GM23338 (cell line): ENCODE measurements around the gene CYP4F8. TPM values are rescaled to one million over a fixed set of nuclear protein-coding genes. Genes with fewer than 3 reads are reported as not detected.

ENCODE experiments used
- ATAC-seq: fragments of 200-7000 bp; cut with Tn5 transposase; 3 replicates; pipeline ENCODE4 v1.9.1; 2020
- DNase-seq: peaks from one replicate; pipeline ENCODE4 v3.0.0-alpha.2; 2015; ENCODE audit warnings: low spot score
- H2AFZ ChIP-seq: fragments of 200-600 bp; sonication (generic); 2 replicates; pipeline ENCODE4 v1.8.0; 2016; ENCODE audit warnings: antibody characterized with exemption, mild to moderate bottlenecking, moderate library complexity
- H3F3A ChIP-seq: fragments of 200-600 bp; sonication (generic); replicated peaks from 2 replicates; pipeline ENCODE4 v1.8.0; 2017; ENCODE audit warnings: antibody characterized with exemption, mixed run types, low read depth
- H3K27ac ChIP-seq: fragments of 200-600 bp; sonication (generic); 2 replicates; pipeline ENCODE4 v1.6.1; 2016; ENCODE audit warnings: low read depth
- H3K27me3 ChIP-seq: fragments of 200-600 bp; sonication (generic); 2 replicates; pipeline ENCODE4 v1.8.0; 2016; ENCODE audit warnings: mild to moderate bottlenecking, mixed run types, moderate library complexity; ENCODE audit not compliant: insufficient read depth
- H3K36me3 ChIP-seq: fragments of 200-600 bp; sonication (generic); 2 replicates; pipeline ENCODE4 v1.8.0; 2016; ENCODE audit warnings: mild to moderate bottlenecking; ENCODE audit not compliant: insufficient read depth
- H3K4me1 ChIP-seq: fragments of 200-600 bp; sonication (generic); 2 replicates; pipeline ENCODE4 v1.8.0; 2016; ENCODE audit warnings: mild to moderate bottlenecking, moderate library complexity; ENCODE audit not compliant: insufficient read depth
- H3K4me2 ChIP-seq: fragments of 200-600 bp; sonication (generic); 2 replicates; pipeline ENCODE4 v1.7.1; 2017; ENCODE audit warnings: mixed run types
- H3K4me3 ChIP-seq: fragments of 200-600 bp; sonication (generic); 2 replicates; pipeline ENCODE4 v1.6.1; 2016; ENCODE audit warnings: mixed run types
- H3K79me2 ChIP-seq: fragments of 200-600 bp; sonication (generic); replicated peaks from 2 replicates; pipeline ENCODE4 v1.8.0; 2017; ENCODE audit warnings: mild to moderate bottlenecking; ENCODE audit not compliant: insufficient read depth
- H3K9me2 ChIP-seq: fragments of 200-600 bp; sonication (generic); 2 replicates; pipeline ENCODE4 v1.8.0; 2017; ENCODE audit not compliant: insufficient read depth
- H4K20me1 ChIP-seq: fragments of 200-600 bp; sonication (generic); replicated peaks from 2 replicates; pipeline ENCODE4 v1.8.0; 2017; ENCODE audit warnings: mild to moderate bottlenecking; ENCODE audit not compliant: insufficient read depth
- H3K27ac Mint-ChIP-seq: 2 replicates; pipeline ENCODE4 v1.8.0; 2020; ENCODE audit warnings: inconsistent platforms, mild to moderate bottlenecking, moderate library complexity, mixed read lengths
- H3K27me3 Mint-ChIP-seq: 3 replicates; pipeline ENCODE4 v1.8.0; 2022; ENCODE audit warnings: low read depth, mild to moderate bottlenecking, moderate library complexity, mixed read lengths, inconsistent platforms; ENCODE audit not compliant: insufficient read depth, poor library complexity
- H3K36me3 Mint-ChIP-seq: 3 replicates; pipeline ENCODE4 v1.8.0; 2021; ENCODE audit warnings: low read depth, mild to moderate bottlenecking, inconsistent platforms, moderate library complexity, mixed read lengths
- H3K4me1 Mint-ChIP-seq: 3 replicates; pipeline ENCODE4 v1.8.0; 2020; ENCODE audit warnings: mild to moderate bottlenecking, inconsistent platforms, mixed read lengths
- H3K4me3 Mint-ChIP-seq: 3 replicates; pipeline ENCODE4 v1.8.0; 2021; ENCODE audit warnings: moderate library complexity, mild to moderate bottlenecking, inconsistent platforms, mixed read lengths
- H3K9me3 Mint-ChIP-seq: 3 replicates; pipeline ENCODE4 v1.8.0; 2020; ENCODE audit warnings: moderate library complexity, mild to moderate bottlenecking, inconsistent platforms, mixed read lengths
- CREB1 ChIP-seq: fragments of 250-450 bp; sonication (Bioruptor Pico); IDR thresholded peaks from 2 replicates; pipeline ENCODE4 v1.5.0; 2020; ENCODE audit warnings: low read depth, mild to moderate bottlenecking, moderate library complexity
- EZH2 ChIP-seq: fragments of 200-600 bp; sonication (generic); IDR thresholded peaks from one replicate; pipeline ENCODE4 v1.8.0; 2017; ENCODE audit warnings: antibody characterized with exemption, mild to moderate bottlenecking, low read depth; ENCODE audit not compliant: unreplicated experiment
- EZH2phosphoT487 ChIP-seq: fragments of 200-600 bp; sonication (generic); IDR thresholded peaks from one replicate; pipeline ENCODE4 v1.8.1; 2018; ENCODE audit warnings: antibody characterized with exemption; ENCODE audit not compliant: unreplicated experiment
- POLR2AphosphoS5 ChIP-seq: IDR thresholded peaks from 2 replicates; pipeline ENCODE4 v1.6.1; 2016; ENCODE audit warnings: antibody characterized with exemption, low read depth
- STAT1 ChIP-seq: IDR thresholded peaks from one replicate; pipeline ENCODE4 v1.6.1; 2016; ENCODE audit warnings: antibody characterized with exemption; ENCODE audit not compliant: unreplicated experiment
- ZNF114 ChIP-seq: fragments of 250-450 bp; sonication (Bioruptor Pico); IDR thresholded peaks from 2 replicates; pipeline ENCODE4 v1.5.0; 2020; ENCODE audit warnings: mild to moderate bottlenecking, moderate library complexity
- polyA plus RNA-seq: library from polyadenylated mRNA; unstranded; fragments of >200 nt; fragmentation: Nextera tagmentation; extraction: Ambion mirVana; gene quantifications from 2 replicates; pipeline ENCODE4 v1.2.1, GENCODE V29; 2016
- total RNA-seq: library from RNA; depleted of rRNA; stranded (reverse); fragments of >200 nt; shearing (Covaris generic); gene quantifications from 2 replicates; pipeline ENCODE4 v1.2.3, GENCODE V29; 2014
- TF ChIP-seq, protein P1 (sequence below): IDR thresholded peaks from one replicate; pipeline ENCODE4 v1.6.1; 2018; ENCODE audit warnings: antibody characterized with exemption; ENCODE audit not compliant: unreplicated experiment
- TF ChIP-seq, protein P2 (sequence below): IDR thresholded peaks from 2 replicates; pipeline ENCODE4 v1.6.1; 2016; ENCODE audit warnings: antibody characterized with exemption

Gene CYP4F8
- total and polyA plus RNA-seq, 2 experiments from 2014 or later: not detected

DNA sequence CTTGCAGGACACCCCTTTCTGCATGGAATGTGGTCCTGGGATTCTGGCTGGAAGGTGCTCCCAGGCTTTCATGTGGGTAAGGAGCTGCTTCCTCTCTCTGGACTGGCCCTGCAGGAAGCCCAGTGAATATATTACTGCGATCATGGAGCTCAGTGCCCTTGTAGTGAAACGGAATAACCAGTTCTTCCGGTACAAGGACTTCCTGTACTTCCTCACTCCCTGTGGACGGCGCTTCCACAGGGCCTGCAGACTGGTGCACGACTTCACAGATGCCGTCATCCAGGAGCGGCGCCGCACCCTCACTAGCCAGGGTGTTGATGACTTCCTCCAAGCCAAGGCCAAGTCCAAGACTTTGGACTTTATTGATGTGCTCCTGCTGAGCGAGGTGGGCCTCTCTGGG lies 8.0 kb downstream of the CYP4F8 start:
- H3K27me3 Mint-ChIP-seq: peaks cover 11% of the 10 kb centered on the region
- Histone ChIP-seq H3K79me2 (no peaks in the 10 kb centered on the region), H3K4me3 (no peak overlapping the region), H3K27ac (no peak overlapping the region), H3K9me2 (no peaks in the 10 kb centered on the region), H4K20me1 (no peaks in the 10 kb centered on the region), H3F3A (no peaks in the 10 kb centered on the region), H3K4me2 (no peak overlapping the region), H3K27me3 (no peaks in the 10 kb centered on the region), H3K36me3 (no peaks in the 10 kb centered on the region), H3K4me1 (no peaks in the 10 kb centered on the region), H2AFZ (no peak overlapping the region)
- no peak for ATAC-seq
- DNase-seq: no peak
- H3K4me1 Mint-ChIP-seq: no peaks in the 10 kb centered on the region
- no peak overlapping the region for H3K27ac Mint-ChIP-seq
- TF ChIP-seq POLR2AphosphoS5 (no peak), STAT1 (no peak)
- peaks cover 31% of the 10 kb centered on the region for H3K36me3 Mint-ChIP-seq
- H3K4me3 Mint-ChIP-seq: no peak overlapping the region
- peaks cover 86% of the 10 kb centered on the region for H3K9me3 Mint-ChIP-seq

DNA sequence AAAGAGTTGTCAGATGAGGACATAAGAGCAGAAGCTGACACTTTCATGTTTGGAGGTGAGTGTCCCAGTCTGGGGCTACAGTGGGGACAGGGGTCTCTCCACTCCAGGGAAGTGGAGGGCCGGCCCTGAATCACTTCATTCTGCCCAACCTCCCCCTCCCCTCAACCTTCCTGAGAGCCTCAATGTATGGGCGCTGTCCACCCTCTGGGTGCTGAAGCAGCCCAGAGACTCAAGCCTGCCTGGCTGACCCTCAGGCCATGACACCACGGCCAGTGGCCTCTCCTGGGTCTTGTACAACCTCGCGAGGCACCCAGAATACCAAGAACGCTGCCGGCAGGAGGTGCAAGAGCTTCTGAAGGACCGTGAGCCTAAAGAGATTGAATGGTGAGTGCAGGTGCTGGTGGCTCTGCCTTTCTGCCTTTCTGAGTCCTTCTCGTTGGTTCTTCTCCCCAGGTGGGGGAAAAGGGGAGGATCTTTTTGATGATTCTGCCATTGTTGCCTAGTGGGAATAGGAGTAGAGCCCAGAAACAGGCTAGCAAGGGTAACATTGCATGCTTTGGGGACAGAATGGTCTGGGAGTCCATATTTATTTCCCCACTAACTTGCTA lies 8.8 kb downstream of the CYP4F8 start:
- no peaks in the 10 kb centered on the region for H3F3A ChIP-seq
- H3K9me3 Mint-ChIP-seq: peaks cover 86% of the 10 kb centered on the region
- no peaks in the 10 kb centered on the region for H3K27me3 ChIP-seq
- no peak for TF ChIP-seq EZH2phosphoT487
- TF ChIP-seq ZNF114: no peak
- TF ChIP-seq POLR2AphosphoS5: no peak
- TF ChIP-seq, protein P1, sequence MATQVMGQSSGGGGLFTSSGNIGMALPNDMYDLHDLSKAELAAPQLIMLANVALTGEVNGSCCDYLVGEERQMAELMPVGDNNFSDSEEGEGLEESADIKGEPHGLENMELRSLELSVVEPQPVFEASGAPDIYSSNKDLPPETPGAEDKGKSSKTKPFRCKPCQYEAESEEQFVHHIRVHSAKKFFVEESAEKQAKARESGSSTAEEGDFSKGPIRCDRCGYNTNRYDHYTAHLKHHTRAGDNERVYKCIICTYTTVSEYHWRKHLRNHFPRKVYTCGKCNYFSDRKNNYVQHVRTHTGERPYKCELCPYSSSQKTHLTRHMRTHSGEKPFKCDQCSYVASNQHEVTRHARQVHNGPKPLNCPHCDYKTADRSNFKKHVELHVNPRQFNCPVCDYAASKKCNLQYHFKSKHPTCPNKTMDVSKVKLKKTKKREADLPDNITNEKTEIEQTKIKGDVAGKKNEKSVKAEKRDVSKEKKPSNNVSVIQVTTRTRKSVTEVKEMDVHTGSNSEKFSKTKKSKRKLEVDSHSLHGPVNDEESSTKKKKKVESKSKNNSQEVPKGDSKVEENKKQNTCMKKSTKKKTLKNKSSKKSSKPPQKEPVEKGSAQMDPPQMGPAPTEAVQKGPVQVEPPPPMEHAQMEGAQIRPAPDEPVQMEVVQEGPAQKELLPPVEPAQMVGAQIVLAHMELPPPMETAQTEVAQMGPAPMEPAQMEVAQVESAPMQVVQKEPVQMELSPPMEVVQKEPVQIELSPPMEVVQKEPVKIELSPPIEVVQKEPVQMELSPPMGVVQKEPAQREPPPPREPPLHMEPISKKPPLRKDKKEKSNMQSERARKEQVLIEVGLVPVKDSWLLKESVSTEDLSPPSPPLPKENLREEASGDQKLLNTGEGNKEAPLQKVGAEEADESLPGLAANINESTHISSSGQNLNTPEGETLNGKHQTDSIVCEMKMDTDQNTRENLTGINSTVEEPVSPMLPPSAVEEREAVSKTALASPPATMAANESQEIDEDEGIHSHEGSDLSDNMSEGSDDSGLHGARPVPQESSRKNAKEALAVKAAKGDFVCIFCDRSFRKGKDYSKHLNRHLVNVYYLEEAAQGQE: peak; percentile 62
- no peak overlapping the region for H3K27ac Mint-ChIP-seq
- no peaks in the 10 kb centered on the region for H3K36me3 ChIP-seq
- no peaks in the 10 kb centered on the region for H4K20me1 ChIP-seq
- no peaks in the 10 kb centered on the region for H3K9me2 ChIP-seq
- DNase-seq (peak; percentile 5), ATAC-seq (no peak)
- H3K4me2 ChIP-seq: no peak overlapping the region
- no peaks in the 10 kb centered on the region for H3K4me1 ChIP-seq
- H3K36me3 Mint-ChIP-seq: peaks cover 31% of the 10 kb centered on the region
- no peaks in the 10 kb centered on the region for H3K4me1 Mint-ChIP-seq
- no peak overlapping the region for H2AFZ ChIP-seq
- no peaks in the 10 kb centered on the region for H3K79me2 ChIP-seq
- no peak overlapping the region for H3K4me3 Mint-ChIP-seq
- no peak overlapping the region for H3K27ac ChIP-seq
- H3K27me3 Mint-ChIP-seq: peaks cover 13% of the 10 kb centered on the region
- H3K4me3 ChIP-seq: no peak overlapping the region

DNA sequence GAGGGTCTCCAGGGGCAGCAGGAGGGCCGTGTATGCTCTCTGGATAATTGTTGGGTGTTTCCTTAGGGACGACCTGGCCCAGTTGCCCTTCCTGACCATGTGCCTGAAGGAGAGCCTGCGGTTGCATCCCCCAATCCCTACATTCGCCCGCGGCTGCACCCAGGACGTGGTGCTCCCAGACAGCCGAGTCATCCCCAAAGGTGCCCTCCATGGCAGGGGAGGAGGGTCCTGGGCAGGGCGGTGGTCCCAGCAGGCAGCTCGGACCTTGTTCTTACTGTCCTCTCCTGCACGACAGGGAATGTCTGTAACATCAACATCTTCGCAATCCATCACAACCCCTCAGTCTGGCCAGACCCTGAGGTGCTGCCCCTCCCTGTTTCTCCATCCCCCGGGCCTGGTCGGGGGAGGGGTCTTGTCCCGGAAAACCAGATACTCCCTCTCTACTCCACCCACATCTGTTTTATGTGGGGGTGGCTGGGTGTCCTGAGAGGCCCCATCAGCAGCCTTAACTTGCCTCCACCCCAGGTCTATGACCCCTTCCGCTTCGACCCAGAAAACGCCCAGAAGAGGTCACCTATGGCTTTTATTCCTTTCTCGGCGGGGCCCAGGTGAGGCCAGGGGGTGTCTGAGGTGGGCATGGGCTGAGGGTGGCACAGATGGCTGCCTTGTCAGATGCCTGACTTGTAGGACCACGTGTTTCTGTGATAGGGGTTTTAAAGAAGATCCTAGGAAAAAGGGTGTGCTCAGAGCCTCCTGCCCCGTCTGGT lies 13.4 kb downstream of the CYP4F8 start:
- Histone ChIP-seq H4K20me1 (no peaks in the 10 kb centered on the region), H3F3A (no peaks in the 10 kb centered on the region), H3K27ac (no peak overlapping the region), H3K79me2 (no peaks in the 10 kb centered on the region), H3K4me3 (no peak overlapping the region), H3K9me2 (no peaks in the 10 kb centered on the region), H3K4me1 (no peaks in the 10 kb centered on the region), H3K36me3 (no peaks in the 10 kb centered on the region), H3K4me2 (no peak overlapping the region), H3K27me3 (no peaks in the 10 kb centered on the region), H2AFZ (no peak overlapping the region)
- Mint-ChIP-seq H3K4me3 (no peak overlapping the region), H3K36me3 (peaks cover 15% of the 10 kb centered on the region), H3K9me3 (peaks cover 83% of the 10 kb centered on the region), H3K4me1 (no peaks in the 10 kb centered on the region), H3K27ac (no peak overlapping the region), H3K27me3 (peaks cover 4% of the 10 kb centered on the region)
- DNase-seq (no peak), ATAC-seq (no peak)
- no peak for TF ChIP-seq EZH2
- TF ChIP-seq, protein P2, sequence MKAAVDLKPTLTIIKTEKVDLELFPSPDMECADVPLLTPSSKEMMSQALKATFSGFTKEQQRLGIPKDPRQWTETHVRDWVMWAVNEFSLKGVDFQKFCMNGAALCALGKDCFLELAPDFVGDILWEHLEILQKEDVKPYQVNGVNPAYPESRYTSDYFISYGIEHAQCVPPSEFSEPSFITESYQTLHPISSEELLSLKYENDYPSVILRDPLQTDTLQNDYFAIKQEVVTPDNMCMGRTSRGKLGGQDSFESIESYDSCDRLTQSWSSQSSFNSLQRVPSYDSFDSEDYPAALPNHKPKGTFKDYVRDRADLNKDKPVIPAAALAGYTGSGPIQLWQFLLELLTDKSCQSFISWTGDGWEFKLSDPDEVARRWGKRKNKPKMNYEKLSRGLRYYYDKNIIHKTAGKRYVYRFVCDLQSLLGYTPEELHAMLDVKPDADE: no peak
- TF ChIP-seq ZNF114: no peak
- TF ChIP-seq CREB1 (CRISPR knock-in tag): no peak
